SK-N-MC (cell line): ENCODE results near the gene SELE.

Experiments
- DNase-seq: peaks from one replicate; pipeline ENCODE4 v3.0.0-alpha.2; 2011; ENCODE audit warnings: low read depth, low spot score
- H3K27ac ChIP-seq: fragments of 200-600 bp; sonication (generic); 2 replicates; pipeline ENCODE4 v1.5.1; 2016; ENCODE audit warnings: mixed run types
- H3K36me3 ChIP-seq: fragments of 200-600 bp; sonication (generic); 2 replicates; pipeline ENCODE4 v1.6.1; 2017; ENCODE audit warnings: antibody characterized with exemption, low read length, mixed read lengths; ENCODE audit not compliant: insufficient read depth
- H3K4me3 ChIP-seq: fragments of 200-600 bp; sonication (generic); 2 replicates; pipeline ENCODE4 v1.5.1; 2016
- H3K9ac ChIP-seq: fragments of 200-600 bp; sonication (generic); 2 replicates; pipeline ENCODE4 v1.8.0; 2017; ENCODE audit warnings: mixed run types, mixed read lengths; ENCODE audit not compliant: insufficient read length
- H3K9me3 ChIP-seq: fragments of 200-600 bp; sonication (generic); 2 replicates; pipeline ENCODE4 v1.6.1; 2017; ENCODE audit warnings: low read depth, mild to moderate bottlenecking, antibody characterized with exemption, low read length, moderate library complexity, mixed read lengths
- EZH2 ChIP-seq: fragments of 200-600 bp; sonication (generic); IDR thresholded peaks from one replicate; pipeline ENCODE4 v1.6.1; 2017; ENCODE audit warnings: antibody characterized with exemption
- FOXP2 ChIP-seq: optimal IDR thresholded peaks from 2 replicates; pipeline ENCODE3; 2011; ENCODE audit warnings: mild to moderate bottlenecking, moderate library complexity; ENCODE audit not compliant: insufficient read depth; ENCODE audit errors: extremely low read length, control extremely low read depth
- POLR2AphosphoS5 ChIP-seq: IDR thresholded peaks from 2 replicates; pipeline ENCODE4 v1.6.1; 2012; ENCODE audit warnings: mild to moderate bottlenecking, low read depth, low read length, borderline replicate concordance

Gene SELE, protein sequence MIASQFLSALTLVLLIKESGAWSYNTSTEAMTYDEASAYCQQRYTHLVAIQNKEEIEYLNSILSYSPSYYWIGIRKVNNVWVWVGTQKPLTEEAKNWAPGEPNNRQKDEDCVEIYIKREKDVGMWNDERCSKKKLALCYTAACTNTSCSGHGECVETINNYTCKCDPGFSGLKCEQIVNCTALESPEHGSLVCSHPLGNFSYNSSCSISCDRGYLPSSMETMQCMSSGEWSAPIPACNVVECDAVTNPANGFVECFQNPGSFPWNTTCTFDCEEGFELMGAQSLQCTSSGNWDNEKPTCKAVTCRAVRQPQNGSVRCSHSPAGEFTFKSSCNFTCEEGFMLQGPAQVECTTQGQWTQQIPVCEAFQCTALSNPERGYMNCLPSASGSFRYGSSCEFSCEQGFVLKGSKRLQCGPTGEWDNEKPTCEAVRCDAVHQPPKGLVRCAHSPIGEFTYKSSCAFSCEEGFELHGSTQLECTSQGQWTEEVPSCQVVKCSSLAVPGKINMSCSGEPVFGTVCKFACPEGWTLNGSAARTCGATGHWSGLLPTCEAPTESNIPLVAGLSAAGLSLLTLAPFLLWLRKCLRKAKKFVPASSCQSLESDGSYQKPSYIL

DNA sequence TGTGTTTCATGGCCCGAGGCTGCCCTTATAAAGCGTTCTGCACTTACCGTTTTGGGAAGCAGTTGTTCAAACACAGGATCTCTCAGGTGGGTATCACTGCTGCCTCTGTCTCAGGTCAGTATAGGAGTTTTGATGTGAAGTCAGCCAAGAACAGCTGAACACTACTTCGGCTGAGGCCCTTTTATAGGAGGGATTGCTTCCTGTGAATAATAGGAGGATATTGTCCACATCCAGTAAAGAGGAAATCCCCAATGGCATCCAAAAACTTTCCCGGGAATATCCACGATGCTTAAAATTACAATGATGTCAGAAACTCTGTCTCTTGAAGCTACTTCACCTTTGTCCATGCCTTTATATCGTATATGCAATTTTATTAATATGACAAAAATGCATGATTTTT, at the start of gene SELE:
Gene SELE (minus strand): TSS at position 156 of the 400 bp plus-strand sequence. CDS start 467 bp downstream, outside the sequence.
- H3K4me3 ChIP-seq = no peak within 1 kb of the TSS
- no peak within 1 kb of the TSS for H3K9ac ChIP-seq
- no peak for DNase-seq
- no peaks in the 10 kb centered on the region for H3K9me3 ChIP-seq
- TF ChIP-seq POLR2AphosphoS5 = no peak
- TF ChIP-seq EZH2 = no peak
- TF ChIP-seq FOXP2 = no peak
- H3K36me3 ChIP-seq = no peaks in the 10 kb centered on the region
- H3K27ac ChIP-seq = no peak within 1 kb of the TSS

GRCh38 chr1:169782596-169782995, 48.7 kb upstream of the SELE start:
- Histone ChIP-seq H3K9me3 (no peaks in the 10 kb centered on the region), H3K36me3 (no peaks in the 10 kb centered on the region), H3K27ac (no peak overlapping the region), H3K9ac (no peak overlapping the region), H3K4me3 (no peak overlapping the region)
- DNase-seq = no peak
- TF ChIP-seq POLR2AphosphoS5 (no peak), FOXP2 (no peak), EZH2 (no peak)

GRCh38 chr1:169779970-169780369, 46.1 kb upstream of the SELE start:
- H3K4me3 ChIP-seq = no peak overlapping the region
- no peak overlapping the region for H3K27ac ChIP-seq

DNA sequence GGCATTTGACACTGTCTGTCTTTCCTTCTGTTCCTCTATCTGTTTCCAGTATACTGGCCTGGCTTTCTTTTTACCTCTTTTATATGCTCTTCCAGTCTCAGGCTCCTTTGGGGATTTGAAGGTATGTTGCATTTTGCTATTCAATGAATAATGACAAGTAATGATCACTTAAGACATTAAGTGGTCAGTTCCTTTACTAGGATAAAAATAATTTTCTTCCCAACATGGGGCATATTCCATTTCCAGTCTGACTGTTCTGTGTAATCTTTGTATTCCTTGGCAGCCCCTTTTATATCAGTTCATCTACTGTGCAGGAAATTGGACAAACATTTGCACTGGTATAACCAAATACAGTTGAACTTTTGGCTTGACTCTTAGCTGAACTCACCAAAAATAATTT, 45.3 kb upstream of the SELE start:
- Histone ChIP-seq H3K4me3 (no peak overlapping the region), H3K9me3 (no peaks in the 10 kb centered on the region), H3K27ac (no peak overlapping the region), H3K9ac (no peak overlapping the region), H3K36me3 (no peaks in the 10 kb centered on the region)
- no peak for DNase-seq
- TF ChIP-seq POLR2AphosphoS5 = no peak

More at GRCh38 chr1:169779970-169780369, 46.1 kb upstream of the SELE start:
- no peaks in the 10 kb centered on the region for H3K9me3 ChIP-seq
- H3K36me3 ChIP-seq = no peaks in the 10 kb centered on the region
- no peak for DNase-seq
- no peak for TF ChIP-seq POLR2AphosphoS5
- TF ChIP-seq FOXP2 = no peak
- no peak for TF ChIP-seq EZH2
- H3K9ac ChIP-seq = no peak overlapping the region

GRCh38 chr1:169776440-169776839, 42.6 kb upstream of the SELE start:
- TF ChIP-seq FOXP2 = peak; percentile 83
- no peak for TF ChIP-seq EZH2
- Histone ChIP-seq H3K27ac (0 out of 2 replicates have a peak overlapping the region, but pooled peaks have one; percentile 28), H3K9me3 (no peaks in the 10 kb centered on the region), H3K9ac (no peak overlapping the region), H3K36me3 (no peaks in the 10 kb centered on the region), H3K4me3 (peak overlapping the region; percentile 17; the same call in 1 of the 2 replicates)
- DNase-seq = peak; percentile 56

DNA sequence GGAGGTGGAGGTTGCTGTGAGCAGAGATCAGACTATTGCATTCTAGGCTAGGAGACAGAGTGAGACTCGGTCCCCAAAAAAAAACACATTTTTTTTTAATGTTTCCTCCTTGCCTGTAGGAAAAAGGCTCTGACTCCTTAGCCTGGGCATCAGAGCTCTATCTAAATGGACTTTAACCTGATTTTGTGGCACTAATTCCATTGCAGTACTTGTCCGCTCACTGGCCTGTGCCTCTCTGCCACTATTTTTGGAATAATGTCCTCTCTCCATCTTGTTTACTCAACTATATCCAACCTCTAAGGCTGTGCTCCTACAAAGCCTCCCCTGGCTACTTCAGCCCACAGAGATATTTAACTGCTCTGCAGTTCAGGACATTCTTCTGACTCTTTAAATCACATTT, 34.3 kb upstream of the SELE start:
- Histone ChIP-seq H3K9ac (no peak overlapping the region), H3K9me3 (no peaks in the 10 kb centered on the region), H3K27ac (no peak overlapping the region), H3K36me3 (no peaks in the 10 kb centered on the region), H3K4me3 (no peak overlapping the region)
- TF ChIP-seq POLR2AphosphoS5 = no peak
- TF ChIP-seq EZH2 = no peak
- TF ChIP-seq FOXP2 = no peak
- no peak for DNase-seq

DNA sequence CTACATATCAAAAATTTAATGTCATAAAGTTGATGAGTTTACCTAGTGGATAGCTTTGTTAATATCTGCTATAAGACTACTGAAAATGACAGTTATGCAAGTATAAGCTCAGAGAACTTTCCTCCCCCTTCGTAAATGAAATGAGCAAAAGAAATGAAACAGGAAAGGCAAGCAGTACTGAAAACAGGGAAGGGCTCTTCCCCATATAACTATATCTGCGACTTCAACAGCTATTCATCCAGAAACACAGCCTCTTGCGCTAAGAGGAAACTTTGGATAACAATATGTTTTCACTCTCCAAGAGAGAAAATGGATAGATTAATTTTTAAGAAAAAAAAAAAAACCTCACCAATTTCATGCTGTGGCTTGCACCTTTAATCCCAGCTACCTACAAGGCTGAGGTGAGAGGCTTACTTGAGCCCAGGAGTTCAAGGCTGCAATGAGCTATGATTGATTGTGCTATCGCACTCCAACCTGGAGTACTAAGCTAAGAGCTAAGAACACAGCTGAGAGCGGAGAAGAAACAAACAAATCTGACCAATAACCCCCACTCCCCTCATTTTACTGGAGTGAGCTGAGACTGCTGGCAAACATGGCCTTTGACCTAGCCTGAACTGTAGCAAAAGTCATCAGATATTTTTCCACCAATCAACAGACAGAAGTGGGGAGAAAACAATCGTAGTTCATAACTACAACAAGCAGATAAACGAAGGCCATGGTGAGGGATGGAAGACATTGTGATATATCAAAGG, 31.9 kb upstream of the SELE start:
- Histone ChIP-seq H3K36me3 (no peaks in the 10 kb centered on the region), H3K9ac (no peak overlapping the region), H3K9me3 (no peaks in the 10 kb centered on the region), H3K4me3 (no peak overlapping the region), H3K27ac (no peak overlapping the region)
- no peak for DNase-seq
- TF ChIP-seq EZH2 = no peak
- TF ChIP-seq POLR2AphosphoS5 = no peak
- no peak for TF ChIP-seq FOXP2

GRCh38 chr1:169764919-169765318, 31.0 kb upstream of the SELE start:
- no peaks in the 10 kb centered on the region for H3K9me3 ChIP-seq
- no peak overlapping the region for H3K27ac ChIP-seq
- no peak for DNase-seq
- no peak overlapping the region for H3K9ac ChIP-seq
- no peak overlapping the region for H3K4me3 ChIP-seq
- TF ChIP-seq EZH2 (no peak), FOXP2 (no peak), POLR2AphosphoS5 (no peak)
- no peaks in the 10 kb centered on the region for H3K36me3 ChIP-seq

GRCh38 chr1:169762699-169763098, 28.8 kb upstream of the SELE start:
- H3K9ac ChIP-seq = no peak overlapping the region
- H3K9me3 ChIP-seq = no peaks in the 10 kb centered on the region
- H3K36me3 ChIP-seq = no peaks in the 10 kb centered on the region
- no peak overlapping the region for H3K4me3 ChIP-seq
- DNase-seq = no peak
- TF ChIP-seq EZH2 (no peak), FOXP2 (no peak), POLR2AphosphoS5 (no peak)
- H3K27ac ChIP-seq = no peak overlapping the region
